ENCODE measurements around the gene ZMIZ1.

DNA sequence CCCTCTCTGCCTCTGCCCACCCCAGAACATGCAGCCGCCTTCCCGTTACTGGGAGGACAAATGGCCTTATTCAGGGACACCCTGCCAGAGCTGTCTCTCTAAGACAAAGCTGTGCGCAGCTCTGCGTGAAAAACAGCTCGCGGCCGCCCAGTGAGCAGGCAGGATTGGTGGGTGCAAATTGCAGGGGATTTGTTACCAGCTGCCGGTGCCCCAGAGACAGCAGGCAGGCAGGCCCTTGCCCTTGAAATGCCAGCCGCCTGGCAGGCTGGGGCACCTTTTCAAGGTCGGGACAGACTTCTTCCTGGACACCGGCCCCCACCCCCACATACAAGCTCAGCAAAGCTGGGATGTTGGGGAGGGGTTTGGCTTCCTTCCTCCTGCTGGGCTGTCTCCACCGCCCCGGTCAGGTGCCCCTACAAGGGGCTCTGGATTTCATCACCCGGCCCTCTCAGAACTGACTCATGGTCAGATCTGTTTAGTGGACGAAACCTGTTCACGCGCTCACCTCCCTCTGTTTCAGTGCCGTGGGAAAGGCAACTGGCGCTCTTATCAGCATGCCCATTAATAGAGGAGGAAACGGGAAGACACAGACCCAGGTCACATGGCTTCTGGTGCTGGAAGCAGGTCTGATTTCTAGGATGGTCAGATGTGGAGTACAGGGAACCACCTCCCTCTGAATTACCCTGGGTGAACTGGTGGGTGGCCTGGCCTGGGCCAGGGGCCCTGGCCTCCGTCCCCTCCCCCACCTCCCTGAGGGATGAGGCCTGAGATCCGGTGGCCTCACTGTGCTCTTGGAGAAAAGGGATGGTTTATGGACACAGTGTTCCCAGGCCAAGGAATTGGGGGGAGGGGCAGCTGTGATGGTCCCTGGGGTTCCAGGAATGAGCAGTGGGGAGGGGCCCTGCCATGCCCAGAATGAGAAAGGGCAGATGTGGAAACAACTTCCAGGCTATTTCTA is 154.6 kb downstream of the ZMIZ1 start:
- TF ChIP-seq CTCF (conservative IDR thresholded peaks at IDR 0.05) (no peak), ZFX (IDR thresholded peaks at IDR 0.05) (no peak)
